Stomach (tissue), 9 donors: ENCODE results near the gene SLC25A48. TPM values are rescaled to one million over a fixed set of nuclear protein-coding genes. Genes with fewer than 3 reads are reported as not detected.

Source experiments
- DNase-seq, 2 donors: peaks; one replicate each; pipeline versions ENCODE4 v3.0.0 to v3.0.0-alpha.2; 2013 to 2019
- H3K27ac ChIP-seq, 5 donors: fragments of 200-600 bp in 4 of 5; sonication (generic) in 4 of 5; one replicate each; pipeline ENCODE4 v1.5.1; 2013 to 2019; ENCODE audit warnings: mild to moderate bottlenecking in 1 of 5, moderate library complexity in 1 of 5
- H3K27me3 ChIP-seq, 3 donors: fragments of 200-600 bp; sonication (generic); one replicate each; pipeline ENCODE4 v1.5.1; 2017 to 2019; ENCODE audit warnings: mixed run types in 1 of 3
- H3K36me3 ChIP-seq, 4 donors: fragments of 200-600 bp; sonication (generic); 1 replicate in 3 of 4; 2 replicates in 1 of 4; pipeline ENCODE4 v1.5.1; 2016 to 2019
- H3K4me1 ChIP-seq, 4 donors: fragments of 200-600 bp; sonication (generic); one replicate each; pipeline ENCODE4 v1.5.1; 2016 to 2019
- H3K4me3 ChIP-seq, 4 donors: fragments of 200-600 bp; sonication (generic) in 3 of 4; one replicate each; pipeline ENCODE4 v1.5.1; 2016 to 2019; ENCODE audit warnings: mild to moderate bottlenecking in 1 of 4
- H3K9me3 ChIP-seq, 4 donors: fragments of 200-600 bp; sonication (generic); one replicate each; pipeline ENCODE4 v1.5.1; 2016 to 2019
- EP300 ChIP-seq: sonication (generic); formaldehyde crosslinking; IDR thresholded peaks from one replicate; pipeline ENCODE4 v1.6.1; 2017; ENCODE audit warnings: antibody characterized with exemption
- POLR2A ChIP-seq, 4 donors: fragments of 450-650 bp; IDR thresholded peaks; one replicate each; pipeline ENCODE4 v1.6.1; 2016; ENCODE audit warnings: antibody characterized with exemption in 4 of 4, control low read depth in 2 of 4, mild to moderate bottlenecking in 1 of 4, moderate library complexity in 1 of 4
- POLR2AphosphoS5 ChIP-seq, 3 donors: sonication (generic); formaldehyde crosslinking; IDR thresholded peaks; one replicate each; pipeline ENCODE4 v1.6.1; 2016; ENCODE audit warnings: antibody characterized with exemption in 3 of 3
- WGBS, 5 donors: extraction: QIAGEN DNeasy Blood & Tissue Kit in 3 of 5; methylation state at CpG; one replicate each; pipeline versions ENCODE4 v1.1.5 to v1.1.7; 2013 to 2018; 5-methylcytosine and 5-hydroxymethylcytosine counted together
- intact Hi-C: fragments of 100-400 bp; cut with DNase I; formaldehyde crosslinking; loops from one replicate; pipeline ENCODE4 v1.15.1; 2023; ENCODE audit warnings: low total_unique reads
- polyA plus RNA-seq, 3 donors: library from polyadenylated mRNA; stranded (reverse); fragments of 200-250 nt; gene quantifications; one replicate each; pipeline ENCODE4 v1.2.3, GENCODE V29; 2013
- total RNA-seq, 5 donors: library from RNA; depleted of rRNA; stranded (reverse); fragments of >200 nt; gene quantifications; one replicate each; pipeline versions ENCODE4 v1.1.0 to v1.2.3, GENCODE V29; 2014 to 2016
- TF ChIP-seq, protein P1 (sequence below), 7 experiments: fragments of 450-650 bp in 4 of 7; fragments of 200-600 bp in 3 of 7; sonication (generic) in 3 of 7; IDR thresholded peaks; one replicate each; pipeline ENCODE4 v1.5.1; 2016 to 2019; ENCODE audit warnings: antibody characterized with exemption in 7 of 7, control low read depth in 2 of 7, mild to moderate bottlenecking in 1 of 7
- donor health status: healthy with polysubstance abuse.
- donor health status: Bipolar disorder and iron deficiency.
- donor health status: healthy.

Gene SLC25A48
- total and polyA plus RNA-seq, 8 donors: 0.13 to 0.37 TPM; not detected in 6

DNA sequence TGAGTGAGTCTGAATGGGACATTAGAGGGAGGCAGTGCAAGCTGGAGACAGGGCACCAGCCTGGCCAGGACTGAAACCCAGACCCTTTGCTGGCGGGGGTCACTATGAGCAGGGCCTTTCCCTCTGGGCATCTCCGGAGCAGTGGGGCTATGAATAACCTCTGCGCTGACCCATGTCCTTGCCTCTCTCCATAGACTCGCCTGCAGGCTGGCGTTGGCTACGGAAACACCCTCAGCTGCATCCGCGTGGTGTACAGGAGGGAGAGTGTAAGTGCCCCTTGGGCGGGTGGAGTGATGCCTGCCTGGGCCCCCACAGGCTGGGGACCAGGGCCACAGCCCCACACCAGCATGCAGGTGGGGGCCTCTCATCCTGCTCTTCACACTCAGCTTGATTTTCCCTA lies 15.8 kb downstream of the SLC25A48 start:
- H3K27ac ChIP-seq: no peak overlapping the region
- no peaks in the 10 kb centered on the region for H3K9me3 ChIP-seq
- H3K36me3 ChIP-seq: no peaks in the 10 kb centered on the region
- 93 to 98% (median 93%) methylated on average over 7 to 9 of the region's 9 CpGs for WGBS, 5 donors
- H3K4me3 ChIP-seq: no peak overlapping the region
- no peaks in the 10 kb centered on the region for H3K4me1 ChIP-seq
- H3K27me3 ChIP-seq: peaks cover 0 to 3% (median 0%) of the 10 kb centered on the region in 3 donors
- no peak for DNase-seq
- TF ChIP-seq, protein P1, sequence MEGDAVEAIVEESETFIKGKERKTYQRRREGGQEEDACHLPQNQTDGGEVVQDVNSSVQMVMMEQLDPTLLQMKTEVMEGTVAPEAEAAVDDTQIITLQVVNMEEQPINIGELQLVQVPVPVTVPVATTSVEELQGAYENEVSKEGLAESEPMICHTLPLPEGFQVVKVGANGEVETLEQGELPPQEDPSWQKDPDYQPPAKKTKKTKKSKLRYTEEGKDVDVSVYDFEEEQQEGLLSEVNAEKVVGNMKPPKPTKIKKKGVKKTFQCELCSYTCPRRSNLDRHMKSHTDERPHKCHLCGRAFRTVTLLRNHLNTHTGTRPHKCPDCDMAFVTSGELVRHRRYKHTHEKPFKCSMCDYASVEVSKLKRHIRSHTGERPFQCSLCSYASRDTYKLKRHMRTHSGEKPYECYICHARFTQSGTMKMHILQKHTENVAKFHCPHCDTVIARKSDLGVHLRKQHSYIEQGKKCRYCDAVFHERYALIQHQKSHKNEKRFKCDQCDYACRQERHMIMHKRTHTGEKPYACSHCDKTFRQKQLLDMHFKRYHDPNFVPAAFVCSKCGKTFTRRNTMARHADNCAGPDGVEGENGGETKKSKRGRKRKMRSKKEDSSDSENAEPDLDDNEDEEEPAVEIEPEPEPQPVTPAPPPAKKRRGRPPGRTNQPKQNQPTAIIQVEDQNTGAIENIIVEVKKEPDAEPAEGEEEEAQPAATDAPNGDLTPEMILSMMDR (IDR thresholded peaks at IDR 0.05): no peak
- intact Hi-C loops: no loop called here

DNA sequence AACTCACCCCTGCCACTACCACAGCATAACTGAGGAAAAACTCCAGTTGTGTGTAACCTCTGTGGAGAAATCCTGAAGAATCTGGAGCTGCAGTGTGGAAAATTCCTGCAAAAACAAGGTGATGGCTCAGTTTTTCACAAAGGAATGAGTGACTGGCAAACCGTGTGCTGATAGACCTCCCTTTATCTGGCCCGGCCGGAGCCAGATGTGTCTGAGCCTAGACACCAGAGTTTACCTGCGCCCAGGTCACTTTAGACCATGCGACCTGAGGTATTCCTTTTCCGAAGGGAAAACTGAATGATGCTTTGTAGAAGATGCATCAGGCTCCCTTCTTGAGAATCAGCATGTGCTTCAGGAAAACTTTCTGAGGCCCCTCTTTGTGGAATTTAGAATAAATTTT lies 16.2 kb downstream of the SLC25A48 start:
- Histone ChIP-seq H3K27me3 (peaks cover 0 to 3% (median 0%) of the 10 kb centered on the region in 3 donors), H3K4me1 (no peaks in the 10 kb centered on the region), H3K36me3 (no peaks in the 10 kb centered on the region), H3K4me3 (no peak overlapping the region), H3K9me3 (no peaks in the 10 kb centered on the region), H3K27ac (no peak overlapping the region)
- WGBS, 5 donors: 83 to 89% (median 85%) methylated on average over 6 of the region's 6 CpGs
- TF ChIP-seq POLR2AphosphoS5 (IDR thresholded peaks at IDR 0.05): no peak
- TF ChIP-seq POLR2A (IDR thresholded peaks at IDR 0.05): no peak
- no peak for TF ChIP-seq EP300
- intact Hi-C loops: no loop called here
- DNase-seq: no peak

DNA sequence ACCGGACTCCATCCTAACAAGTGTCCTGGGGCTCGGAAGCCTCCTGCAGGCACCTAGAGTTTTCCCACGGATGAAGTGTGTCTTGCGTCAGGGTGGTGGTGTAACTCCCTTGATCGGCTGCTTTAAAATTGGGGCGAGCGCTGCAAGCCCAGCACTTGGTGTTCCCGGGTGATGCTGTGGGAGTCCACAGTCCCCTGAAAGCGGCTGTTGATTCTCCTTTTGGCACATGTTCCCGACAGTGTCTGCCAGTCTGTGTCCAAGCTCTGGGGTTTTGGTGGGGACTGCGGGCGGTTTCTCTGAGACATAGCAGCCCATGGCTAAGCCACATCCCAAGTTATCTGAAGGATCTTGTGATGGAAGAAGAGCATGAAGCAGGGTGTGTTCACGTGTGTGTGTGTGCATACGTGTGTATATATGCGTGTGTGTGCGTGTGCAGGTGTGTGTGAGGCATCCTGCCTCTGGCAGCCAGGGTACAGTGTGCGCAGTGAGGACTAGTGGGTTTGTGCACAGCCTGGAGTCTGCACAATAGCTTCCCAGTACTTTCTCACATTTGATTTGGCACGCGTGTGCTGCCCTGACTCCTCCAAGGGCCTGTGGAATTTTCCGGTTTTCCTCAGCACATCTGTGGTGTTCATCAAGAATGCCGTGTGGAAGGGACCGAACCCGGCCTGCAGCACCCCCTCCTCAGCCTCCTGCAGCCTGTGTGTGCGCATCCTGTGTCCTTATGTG lies 16.9 kb downstream of the SLC25A48 start:
- H3K9me3 ChIP-seq: no peaks in the 10 kb centered on the region
- intact Hi-C loops: no loop called here
- TF ChIP-seq, protein P1 (IDR thresholded peaks at IDR 0.05): no peak
- TF ChIP-seq EP300 (no peak), POLR2A (IDR thresholded peaks at IDR 0.05) (no peak), POLR2AphosphoS5 (IDR thresholded peaks at IDR 0.05) (no peak)
- no peak overlapping the region for H3K4me3 ChIP-seq
- no peak overlapping the region for H3K27ac ChIP-seq
- 82 to 88% (median 85%) methylated on average over 23 to 24 of the region's 24 CpGs for WGBS, 5 donors
- peaks cover 0 to 3% (median 2%) of the 10 kb centered on the region in 3 donors for H3K27me3 ChIP-seq
- H3K4me1 ChIP-seq: no peaks in the 10 kb centered on the region
- no peaks in the 10 kb centered on the region for H3K36me3 ChIP-seq
- DNase-seq: no peak

DNA sequence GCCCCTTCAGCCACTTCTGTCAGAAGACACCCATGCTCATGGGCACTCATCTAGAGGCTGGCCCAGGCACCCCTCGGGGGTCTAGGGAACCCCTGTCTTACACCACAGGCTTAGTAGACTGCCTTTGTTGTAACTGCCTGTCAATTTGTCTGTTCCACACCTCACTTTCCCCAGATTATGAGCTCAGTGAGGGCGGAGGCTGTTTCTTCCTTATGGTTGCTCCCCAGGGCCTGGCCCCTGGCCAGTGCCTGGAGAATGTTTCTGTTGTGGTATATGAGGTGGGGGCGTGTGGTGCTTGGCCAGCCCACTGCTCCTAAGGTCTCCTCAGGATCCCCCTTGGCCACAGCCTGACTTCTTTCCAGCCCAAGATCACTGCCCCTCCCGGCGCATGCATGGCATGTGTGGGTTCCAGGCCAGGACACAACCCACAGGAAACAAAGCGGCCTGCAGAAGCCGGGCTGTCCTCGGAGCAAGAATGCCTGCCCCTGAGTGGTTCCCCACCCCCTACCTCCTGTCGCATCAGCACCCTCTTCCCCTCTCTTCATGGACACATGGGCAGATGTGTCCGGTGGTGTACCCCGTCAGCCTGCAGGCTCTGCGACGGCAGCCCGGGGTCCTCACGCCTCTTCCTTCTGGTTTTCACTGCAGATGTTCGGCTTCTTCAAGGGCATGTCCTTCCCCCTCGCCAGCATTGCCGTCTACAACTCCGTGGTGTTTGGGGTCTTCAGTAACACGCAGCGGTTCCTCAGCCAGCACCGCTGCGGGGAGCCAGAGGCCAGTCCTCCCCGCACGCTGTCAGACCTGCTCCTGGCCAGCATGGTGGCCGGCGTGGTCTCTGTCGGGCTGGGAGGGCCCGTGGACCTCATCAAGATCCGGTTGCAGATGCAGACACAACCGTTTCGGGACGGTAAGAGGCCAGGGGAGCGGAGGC lies 17.7 kb downstream of the SLC25A48 start:
- H3K27me3 ChIP-seq: peaks cover 0 to 4% (median 3%) of the 10 kb centered on the region in 3 donors
- no peak for DNase-seq
- no peaks in the 10 kb centered on the region for H3K4me1 ChIP-seq
- 87 to 94% (median 90%) methylated on average over 25 to 34 of the region's 34 CpGs for WGBS, 5 donors
- TF ChIP-seq EP300 (no peak), POLR2AphosphoS5 (IDR thresholded peaks at IDR 0.05) (no peak), POLR2A (IDR thresholded peaks at IDR 0.05) (no peak)
- TF ChIP-seq, protein P1 (IDR thresholded peaks at IDR 0.05): no peak
- intact Hi-C loops: no loop called here
- no peak overlapping the region for H3K4me3 ChIP-seq
- H3K27ac ChIP-seq: no peak overlapping the region
- H3K9me3 ChIP-seq: no peaks in the 10 kb centered on the region
- no peaks in the 10 kb centered on the region for H3K36me3 ChIP-seq
